Keratinocyte (primary cell): Measurements from ENCODE around the gene DTYMK.

ENCODE experiments used
- CTCF ChIP-seq, 3 experiments: IDR thresholded peaks in 1 of 3; conservative IDR thresholded peaks in 1 of 3; optimal IDR thresholded peaks in 1 of 3; 2 replicates in 2 of 3; 3 replicates in 1 of 3; pipeline versions ENCODE3 to v1.5.1; 2011; ENCODE audit warnings: low read length in 3 of 3, mild to moderate bottlenecking in 3 of 3, moderate library complexity in 2 of 3, control low read depth in 1 of 3, inconsistent platforms in 1 of 3; ENCODE audit not compliant: insufficient read depth in 2 of 3; ENCODE audit errors: extremely low read depth in 1 of 3
- EZH2 ChIP-seq: IDR thresholded peaks from one replicate; pipeline ENCODE4 v1.6.1; 2012; ENCODE audit warnings: inconsistent platforms, mild to moderate bottlenecking, low read length, moderate library complexity

- TF ChIP-seq CTCF (optimal IDR thresholded peaks at IDR 0.05 in 1 of 3, IDR thresholded peaks at IDR 0.05 in 1 of 3, conservative IDR thresholded peaks at IDR 0.05 in 1 of 3; ENCODE audit: extremely low read depth in 1 of 3, insufficient read depth in 2 of 3, low read length in 3 of 3) (peak; percentile 57 to 75 (median 60)), EZH2 (no peak)
These were observed 27.4 kb downstream of the DTYMK start for GRCh38 chr2:241659150-241659739.
